RPMI8226 (cell line): ENCODE results near the gene MAP3K7.
A peak's percentile ranks its signal among the peaks of the same experiment; 100 is the strongest.

Source experiments
- DNase-seq: peaks from one replicate; pipeline ENCODE4 v3.0.0-alpha.2; 2015

MAP3K7 gene

DNA sequence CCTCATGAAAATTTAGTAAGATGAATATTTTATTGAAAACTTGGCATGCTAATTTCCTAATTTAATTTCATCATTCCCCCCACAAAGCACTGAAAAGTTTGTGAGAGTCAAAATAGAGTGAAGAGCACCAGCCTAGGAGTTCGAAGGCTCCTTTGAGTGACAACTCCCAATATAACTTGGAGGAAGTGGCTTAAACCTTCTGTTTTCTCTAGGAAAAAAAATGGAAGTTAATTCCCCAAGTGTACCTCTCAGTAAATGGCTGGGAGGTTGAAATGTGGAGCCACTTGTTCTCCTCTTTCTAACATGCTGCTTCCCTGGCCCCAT, 107.3 kb downstream of the MAP3K7 start:
- DNase-seq: no peak

DNA sequence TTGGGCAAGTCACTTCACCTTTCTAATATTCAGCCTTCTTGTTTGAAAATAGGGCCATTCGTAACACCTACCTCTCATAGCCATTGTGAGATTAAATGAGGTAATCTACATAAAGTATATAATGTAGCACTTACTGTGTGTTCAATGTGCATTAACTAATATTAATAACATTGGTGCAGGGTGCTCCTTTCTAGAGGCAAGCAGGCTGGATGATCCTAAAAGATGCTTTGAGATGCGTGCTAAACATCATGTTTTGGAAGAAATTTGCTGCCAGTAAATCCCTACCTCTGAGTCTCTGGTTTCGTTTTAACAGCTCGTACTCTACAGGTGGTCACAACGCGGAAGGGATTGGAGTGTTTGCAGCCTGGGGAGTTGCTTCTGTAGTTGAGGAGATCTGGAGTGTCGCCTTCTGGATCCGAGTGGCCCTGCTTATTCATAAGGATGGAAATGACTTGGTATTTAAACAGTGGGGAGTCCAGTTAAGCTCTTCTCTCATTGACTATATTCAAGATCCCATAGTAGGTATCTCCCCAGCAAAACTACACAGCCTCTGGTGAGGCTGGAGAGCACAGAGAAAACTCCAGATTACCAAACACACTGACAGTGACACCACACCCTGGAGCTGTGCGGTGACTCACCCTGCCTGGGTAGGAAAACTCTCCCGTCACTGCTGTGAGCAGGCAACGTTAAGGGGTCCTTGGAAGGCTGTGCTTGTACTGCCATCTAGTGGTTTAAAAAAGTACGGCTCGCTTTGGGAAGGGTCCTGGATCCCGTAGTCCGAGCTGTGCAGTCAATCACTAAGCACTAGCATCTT, 107.9 kb downstream of the MAP3K7 start:
- DNase-seq: peak; percentile 79

DNA sequence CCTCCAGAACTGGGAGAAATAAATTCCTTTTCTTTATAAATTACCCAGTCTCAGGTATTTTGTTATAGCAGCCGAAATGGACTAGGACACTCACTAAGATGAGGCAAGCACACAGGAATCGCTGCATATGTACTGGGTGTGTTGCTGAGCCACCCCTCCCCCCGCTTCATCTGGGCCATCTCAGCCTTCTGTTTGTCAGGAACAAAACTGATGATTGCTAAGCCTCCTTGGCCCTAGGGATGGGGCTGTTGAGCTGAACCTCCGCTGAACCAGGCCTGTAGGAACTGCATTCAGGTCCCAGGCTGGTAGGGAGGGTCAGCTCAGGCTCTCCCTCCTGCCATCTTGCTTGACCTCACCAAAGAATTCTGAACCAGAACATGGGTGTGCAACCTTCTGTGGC, 108.6 kb downstream of the MAP3K7 start:
- no peak for DNase-seq

DNA sequence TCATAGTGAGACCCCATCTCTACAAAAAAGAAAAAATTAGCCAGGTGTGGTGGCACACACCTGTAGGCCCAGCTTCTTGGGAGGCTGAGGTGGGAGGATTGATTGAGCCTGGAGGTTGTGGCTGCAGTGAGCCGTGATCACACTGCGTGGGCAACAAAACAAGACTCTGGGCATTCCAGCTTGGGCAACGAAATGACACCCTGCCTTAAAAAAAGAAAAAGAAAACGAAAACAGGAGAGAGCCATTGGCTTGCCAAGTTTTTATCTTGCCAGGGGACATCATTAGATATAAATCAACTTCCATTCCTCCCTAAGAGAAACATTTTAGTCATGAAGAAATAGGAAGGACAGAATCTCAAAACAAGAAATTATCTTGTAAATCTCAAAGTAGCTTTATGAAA, 109.5 kb downstream of the MAP3K7 start:
- no peak for DNase-seq

DNA sequence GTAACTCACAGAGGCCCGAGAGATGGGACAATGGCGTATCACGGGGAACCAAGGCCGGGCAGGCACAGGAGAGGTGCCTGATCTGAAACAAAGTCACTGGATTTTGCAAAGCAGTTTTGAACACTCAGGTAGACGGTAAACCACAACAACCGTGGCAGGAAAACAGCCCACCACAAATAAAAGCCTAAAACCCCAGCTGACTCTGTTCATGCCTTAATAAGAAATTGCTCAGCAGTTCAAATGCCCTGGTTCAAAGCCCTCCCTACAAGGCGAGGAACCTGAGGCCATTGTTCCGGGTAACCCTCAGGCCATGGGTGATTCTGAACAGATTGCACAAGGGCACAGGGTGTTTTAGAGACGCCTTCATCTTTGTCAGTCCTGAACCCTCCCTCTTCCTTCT, 114.2 kb downstream of the MAP3K7 start:
- no peak for DNase-seq

DNA sequence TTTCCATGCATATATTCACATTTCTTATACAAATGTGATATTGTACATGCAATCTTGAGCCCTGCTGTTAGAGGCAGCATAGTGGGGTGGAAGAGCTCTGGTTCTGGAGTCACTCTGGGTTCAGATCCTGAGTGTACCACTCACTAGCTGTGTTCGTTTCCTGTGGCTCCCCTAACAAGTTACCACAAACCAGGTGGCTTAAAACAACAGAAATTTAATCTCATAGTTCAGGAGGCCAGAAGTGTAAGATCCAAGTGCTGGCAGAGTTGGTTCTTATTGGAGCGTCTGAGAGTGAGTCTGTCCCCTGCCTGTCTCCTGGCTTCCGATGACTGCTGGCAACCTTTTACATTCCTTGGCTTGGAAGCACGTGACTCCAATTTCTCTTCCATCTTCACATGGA, 115.6 kb downstream of the MAP3K7 start:
- no peak for DNase-seq

DNA sequence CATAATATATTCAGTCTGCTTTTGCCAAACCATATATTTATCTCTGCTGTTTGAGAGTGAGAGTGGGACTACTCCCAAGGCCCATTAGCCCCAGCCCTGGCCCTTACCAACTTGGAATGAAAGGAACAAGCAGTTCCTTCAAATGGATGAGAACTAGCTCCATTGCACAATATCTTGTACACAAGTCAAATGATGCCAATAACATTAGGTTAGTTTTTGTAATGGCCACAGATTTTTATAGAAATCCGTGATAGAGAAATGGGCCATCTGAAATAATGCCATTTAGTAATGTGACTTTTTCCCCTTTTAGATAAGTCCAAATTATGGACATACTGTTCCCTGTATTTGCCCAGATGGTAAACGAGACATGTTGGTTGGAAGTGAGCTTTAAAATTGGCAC, 117.0 kb downstream of the MAP3K7 start:
- no peak for DNase-seq

DNA sequence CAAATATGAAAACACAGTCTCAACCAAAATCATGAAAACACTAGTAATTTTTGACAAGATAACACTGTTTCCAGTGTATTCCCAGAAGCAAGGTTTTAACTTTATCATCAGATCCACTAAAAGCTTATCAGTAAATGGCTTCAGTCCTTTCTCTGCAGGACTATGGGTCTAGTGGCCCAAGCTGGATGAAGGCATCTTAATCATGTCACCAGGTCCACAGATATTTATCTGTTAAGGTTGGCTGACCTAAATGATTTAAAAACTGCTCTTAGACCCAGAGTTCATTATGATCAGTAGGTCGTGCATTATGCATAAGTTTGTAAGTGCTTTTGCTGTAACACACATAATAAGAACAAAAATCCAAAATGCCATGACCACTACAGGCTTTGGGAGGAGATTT, 118.0 kb downstream of the MAP3K7 start:
- no peak for DNase-seq

DNA sequence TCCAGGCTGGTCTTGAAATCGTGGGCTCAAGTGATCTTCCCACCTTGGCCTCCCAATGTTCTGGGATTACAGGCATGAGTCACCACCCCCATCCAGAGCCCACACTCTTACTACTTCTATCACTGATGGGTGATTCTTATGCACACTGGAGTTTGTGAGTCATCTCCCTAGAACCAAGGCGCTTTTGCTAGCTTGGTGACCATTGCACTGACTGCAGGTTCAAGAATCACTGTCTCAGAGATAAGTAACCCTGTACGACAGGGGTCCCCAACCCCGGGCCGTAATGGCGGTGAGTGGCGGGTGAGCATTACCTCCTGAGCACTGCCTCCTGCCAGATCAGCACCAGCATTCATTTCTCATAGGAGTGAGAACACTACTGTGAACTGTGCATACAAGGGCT, 118.8 kb downstream of the MAP3K7 start:
- no peak for DNase-seq

DNA sequence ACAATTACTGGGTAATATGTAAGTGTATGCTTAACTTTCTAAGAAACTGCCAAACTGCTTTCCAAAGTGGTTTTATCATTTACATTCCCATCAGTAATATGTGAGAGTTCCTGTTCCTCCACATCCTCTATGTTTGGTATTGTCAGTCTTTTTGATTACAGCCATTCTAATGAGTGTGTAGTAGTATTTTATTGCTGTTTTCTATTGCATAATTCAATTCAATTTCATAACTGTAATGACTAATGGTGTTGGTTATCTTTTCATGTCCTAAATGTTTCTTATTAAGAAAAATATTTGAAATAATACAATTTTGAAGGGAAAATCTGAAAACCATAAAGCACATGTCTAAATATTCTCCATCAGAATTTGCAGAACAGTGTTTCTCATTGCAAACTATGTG, 119.3 kb downstream of the MAP3K7 start:
- no peak for DNase-seq

DNA sequence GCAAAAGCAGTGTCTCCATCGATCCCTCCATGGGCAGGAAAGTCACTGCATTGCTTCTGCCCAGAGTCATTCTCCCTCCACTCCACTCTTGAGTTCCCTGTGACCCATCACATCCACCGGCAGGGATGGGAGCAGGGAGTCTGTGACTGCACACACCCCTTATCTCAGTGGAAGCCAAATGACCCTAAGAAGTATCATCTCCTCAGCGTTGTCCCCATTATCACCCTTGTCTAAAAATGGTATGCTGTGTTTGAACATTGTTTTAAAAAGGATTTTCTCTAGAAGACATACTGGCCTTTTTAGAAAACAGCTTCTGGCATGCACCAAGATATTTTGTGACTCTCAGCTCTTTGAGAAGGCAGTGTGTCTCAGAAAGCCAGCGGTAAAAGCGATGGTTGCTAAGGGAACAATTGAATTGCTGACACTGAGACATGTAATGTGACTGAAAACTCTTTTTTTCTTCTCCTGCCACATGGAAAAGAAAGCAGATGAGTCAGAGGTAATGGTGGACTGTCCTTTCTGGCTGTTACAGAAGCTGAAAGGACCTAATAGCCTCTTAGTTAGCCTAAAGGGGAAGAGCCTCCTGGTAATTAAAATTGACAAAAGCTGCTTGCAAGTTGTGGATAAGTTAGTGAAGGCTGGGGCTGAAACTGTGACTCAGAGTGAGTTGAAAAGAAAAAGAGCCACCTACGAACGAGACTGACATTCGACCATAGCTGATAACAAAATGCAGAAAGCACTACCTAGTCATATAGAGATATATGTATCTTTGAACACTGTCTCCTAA, 120.5 kb downstream of the MAP3K7 start:
- peak; percentile 71 for DNase-seq

DNA sequence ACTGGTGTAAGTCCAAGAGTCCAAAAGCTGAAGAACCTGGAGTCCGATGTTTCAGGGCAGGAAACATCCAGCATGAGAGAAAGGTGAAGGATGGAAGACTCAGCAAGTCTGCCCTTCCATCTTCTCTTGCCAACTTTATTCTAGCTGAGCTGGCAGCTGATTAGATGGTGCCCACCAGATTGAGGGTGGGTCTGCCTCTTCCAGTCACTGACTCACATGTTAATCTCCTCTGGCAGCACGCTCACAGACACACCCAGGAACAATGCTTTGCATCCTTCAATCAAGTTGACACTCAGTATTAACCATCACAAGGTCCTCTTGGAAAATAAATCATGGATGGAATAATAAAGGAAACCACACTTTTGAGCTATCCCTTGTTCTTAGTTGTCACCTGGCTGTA, 121.2 kb downstream of the MAP3K7 start:
- no peak for DNase-seq

DNA sequence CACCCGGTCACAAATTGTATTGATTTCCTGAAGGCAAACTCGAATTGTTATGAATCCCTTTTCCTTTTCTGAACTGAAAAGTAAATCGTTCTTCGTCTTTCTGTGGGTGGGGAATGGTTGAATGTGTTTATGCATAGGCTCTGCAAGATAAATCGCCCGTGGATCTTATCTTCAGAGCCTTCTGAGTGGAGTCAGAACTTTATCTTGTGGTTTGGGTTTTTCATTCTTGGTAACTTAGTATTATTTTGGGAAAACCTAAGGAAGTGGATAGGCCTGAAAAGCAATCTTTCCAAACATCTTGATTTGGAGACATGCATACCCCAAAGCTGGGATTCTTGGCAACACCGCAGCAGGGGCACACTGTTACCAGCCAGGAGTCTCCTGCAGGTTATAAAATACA, 122.4 kb downstream of the MAP3K7 start:
- DNase-seq: no peak

DNA sequence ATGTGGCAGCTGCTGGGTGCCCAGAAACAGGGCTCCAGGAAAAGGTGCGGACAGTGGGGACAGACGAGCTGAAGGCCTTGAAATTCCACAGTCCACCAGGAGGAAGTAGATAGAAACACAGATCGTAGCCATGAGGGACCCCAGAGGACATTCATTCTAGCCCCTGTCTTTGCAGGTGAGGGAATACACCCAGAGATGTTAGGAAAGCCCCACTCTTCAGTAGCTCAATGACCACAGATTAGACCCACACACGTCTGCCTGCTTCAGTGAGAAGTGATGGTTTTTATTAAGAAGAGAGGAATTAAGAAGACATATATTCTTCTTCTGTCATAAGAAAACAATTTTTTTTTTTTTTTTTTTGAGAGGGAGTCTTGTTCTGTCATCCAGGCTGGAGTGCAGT, 123.0 kb downstream of the MAP3K7 start:
- DNase-seq: no peak
